GM21360 (cell line): ENCODE measurements around the gene RGS21.
"Not testable (repeated sequence)": the region's sequence is repeated elsewhere in the genome, so short reads cannot be mapped to it uniquely, and the experiment has no call there.

Experiments
- ATAC-seq: cut with Tn5 transposase; IDR thresholded peaks from one replicate; pipeline ENCODE4 v1.9.1; 2021; ENCODE audit warnings: mild to moderate bottlenecking, moderate library complexity; ENCODE audit not compliant: unreplicated experiment

Gene RGS21, protein sequence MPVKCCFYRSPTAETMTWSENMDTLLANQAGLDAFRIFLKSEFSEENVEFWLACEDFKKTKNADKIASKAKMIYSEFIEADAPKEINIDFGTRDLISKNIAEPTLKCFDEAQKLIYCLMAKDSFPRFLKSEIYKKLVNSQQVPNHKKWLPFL

GRCh38 chr1:192316942-192317450, at the start of gene RGS21:
Gene RGS21 (plus strand): TSS chr1:192316992. CDS start chr1:192343037, 26,045 bp downstream.
- ATAC-seq = no peak

GRCh38 chr1:192268468-192269052, 48.2 kb upstream of the RGS21 start:
- no peak for ATAC-seq

- no peak for ATAC-seq
These were observed 46.4 kb upstream of the RGS21 start for GRCh38 chr1:192270398-192270797.

DNA sequence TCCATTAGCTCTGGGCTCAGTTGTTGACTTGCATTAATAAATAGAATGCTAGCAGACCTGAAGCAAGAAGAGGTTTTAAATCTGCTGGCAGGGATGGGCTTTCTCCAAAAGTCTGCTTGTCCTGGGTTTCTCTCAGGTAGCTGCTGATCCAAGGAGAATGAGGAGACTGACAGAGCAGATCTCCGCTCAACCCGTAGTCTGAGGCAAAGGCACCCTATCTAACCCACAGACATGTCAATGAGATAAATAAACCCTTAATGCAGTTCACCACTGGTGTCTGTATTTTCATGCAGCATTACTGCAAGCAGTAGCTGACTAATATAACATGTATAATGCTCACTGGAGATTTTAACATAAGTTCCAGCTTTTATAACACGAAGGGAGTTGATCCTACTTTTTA, 44.1 kb upstream of the RGS21 start:
- ATAC-seq = no peak

DNA sequence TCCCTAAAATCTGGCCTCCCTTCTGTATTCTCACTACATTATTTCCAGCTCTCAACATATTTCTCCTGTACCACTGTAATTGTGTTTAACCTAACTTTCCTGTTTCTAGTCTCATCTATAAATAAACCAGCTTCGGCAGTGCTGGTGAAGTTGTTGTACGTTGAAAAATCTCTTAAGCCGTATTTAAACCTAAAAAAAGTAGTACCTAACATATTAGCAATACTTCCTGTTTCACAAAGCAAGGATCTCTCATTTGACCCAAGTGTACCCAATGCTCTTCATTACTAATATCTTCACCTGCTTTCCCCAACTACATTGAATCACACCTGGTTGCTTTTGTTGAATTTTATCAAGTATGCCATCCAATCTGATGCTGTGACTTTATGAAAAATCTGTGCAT, 42.2 kb upstream of the RGS21 start:
- ATAC-seq = no peak

DNA sequence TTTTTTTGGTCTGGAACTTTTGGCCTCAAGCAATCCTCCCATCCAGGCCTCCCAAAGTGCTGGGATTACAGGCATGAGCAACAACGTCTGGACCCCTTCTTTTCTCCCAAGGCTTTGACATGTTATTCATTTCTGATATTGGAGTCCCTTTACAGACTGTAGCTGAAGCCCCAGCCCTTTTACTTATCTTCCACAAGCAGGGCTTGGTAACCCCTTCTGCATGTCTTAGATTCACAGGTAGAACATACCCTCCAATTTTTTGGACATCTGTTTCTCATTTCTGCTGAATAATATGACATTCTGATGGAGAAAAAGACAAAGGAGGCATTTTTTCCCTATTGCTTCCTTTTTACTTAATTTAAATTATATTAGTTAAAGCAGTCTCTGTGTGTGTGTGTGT, 39.2 kb upstream of the RGS21 start:
- no peak for ATAC-seq

DNA sequence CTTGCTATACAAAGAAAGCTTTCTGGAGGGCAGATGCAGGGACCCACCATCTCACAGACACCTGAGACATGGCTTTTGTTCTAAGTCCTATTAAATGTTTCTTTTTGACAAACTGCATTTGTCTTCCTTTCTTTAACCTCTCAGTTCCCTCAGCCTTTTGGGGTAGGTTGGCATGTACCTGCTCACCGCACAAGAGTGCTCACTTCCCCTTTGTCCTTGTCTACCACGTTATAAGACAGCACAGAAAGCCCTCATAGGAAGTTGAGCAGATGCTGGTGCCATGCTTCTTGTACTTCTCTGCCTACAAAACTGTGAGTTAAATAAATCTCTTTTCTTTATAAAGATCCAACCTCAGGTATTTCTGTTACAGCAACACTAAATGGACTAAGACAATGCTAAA, 31.9 kb upstream of the RGS21 start:
- peak; percentile 51 for ATAC-seq

DNA sequence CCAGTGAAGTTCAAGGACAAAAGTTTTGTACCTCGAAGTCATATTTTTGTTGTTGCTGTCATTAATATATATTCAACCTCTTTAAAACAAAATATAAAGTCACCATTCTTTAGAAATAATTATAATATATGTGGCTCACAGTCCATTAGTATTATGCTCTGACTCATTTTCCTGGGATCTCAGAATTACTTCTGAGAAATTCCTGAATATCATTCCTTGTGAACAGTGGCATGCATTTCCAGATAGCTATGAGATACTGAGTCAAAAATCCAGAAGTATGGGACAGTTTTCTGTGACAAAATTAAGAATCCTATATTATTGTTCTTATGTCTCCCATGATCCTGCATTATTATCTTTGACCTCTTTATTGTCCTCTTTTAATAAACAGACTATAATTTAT, 13.8 kb upstream of the RGS21 start:
- ATAC-seq = no peak

GRCh38 chr1:192308314-192308713, 8.5 kb upstream of the RGS21 start:
- not testable (repeated sequence) for ATAC-seq

GRCh38 chr1:192311281-192311680, 5.5 kb upstream of the RGS21 start:
- no peak for ATAC-seq

- ATAC-seq = no peak
These were observed 11.2 kb downstream of the RGS21 start for GRCh38 chr1:192327997-192328396.

DNA sequence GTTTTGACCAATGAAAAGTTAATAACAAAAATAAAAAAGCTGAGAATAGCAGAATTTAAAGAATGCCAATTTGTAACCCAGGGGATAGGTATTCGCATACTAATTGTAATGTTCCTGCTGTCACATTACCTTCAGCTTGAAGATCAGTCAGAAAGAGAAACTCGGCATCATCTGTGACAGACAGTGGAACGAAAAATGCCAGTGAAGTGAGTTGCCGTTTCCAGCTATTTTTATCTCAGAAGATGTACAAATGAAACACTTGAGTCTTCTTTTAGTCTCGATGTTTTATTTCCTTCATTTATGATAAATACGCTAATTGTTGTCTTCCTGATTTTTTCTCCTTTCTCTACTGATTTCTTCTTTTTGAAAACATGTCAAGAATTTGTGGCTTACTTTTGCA, 26.1 kb downstream of the RGS21 start:
- no peak for ATAC-seq

DNA sequence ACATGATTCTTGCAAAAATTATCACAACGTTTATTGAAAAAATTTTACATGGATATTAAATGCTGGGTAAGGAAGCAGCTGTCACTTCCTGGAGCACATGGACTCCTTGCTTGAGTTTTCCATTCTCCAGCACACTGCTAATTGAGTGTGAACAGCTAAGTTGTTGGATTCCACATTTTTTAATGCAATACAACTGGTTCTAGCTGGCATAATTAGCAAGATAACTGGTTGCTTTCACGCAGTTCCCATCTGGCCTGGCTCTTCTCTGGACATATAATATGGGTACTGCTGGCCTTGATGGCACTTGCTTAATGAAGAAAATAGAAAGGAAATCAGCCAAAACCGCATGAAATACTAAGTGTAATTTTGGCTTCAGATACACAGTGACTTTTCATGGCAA, 26.6 kb downstream of the RGS21 start:
- ATAC-seq = no peak

DNA sequence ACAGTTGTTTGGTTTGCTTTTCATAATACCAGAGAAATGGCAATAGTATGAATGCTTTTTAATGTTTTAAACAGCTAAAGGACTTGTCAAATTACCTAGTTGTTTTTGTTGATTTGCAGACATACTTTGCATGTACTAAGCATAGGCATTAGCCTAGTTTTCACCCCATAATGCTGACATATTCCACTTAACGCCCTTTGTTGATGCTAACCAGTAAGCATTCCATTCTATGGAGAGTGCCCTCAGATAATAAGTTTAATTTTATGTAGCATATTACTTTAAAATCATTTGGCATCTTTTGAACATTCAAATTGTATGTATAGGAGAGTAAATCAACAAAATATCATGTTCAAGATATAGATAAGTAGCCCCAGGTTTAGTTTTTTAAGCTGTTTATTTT, 32.5 kb downstream of the RGS21 start:
- no peak for ATAC-seq

DNA sequence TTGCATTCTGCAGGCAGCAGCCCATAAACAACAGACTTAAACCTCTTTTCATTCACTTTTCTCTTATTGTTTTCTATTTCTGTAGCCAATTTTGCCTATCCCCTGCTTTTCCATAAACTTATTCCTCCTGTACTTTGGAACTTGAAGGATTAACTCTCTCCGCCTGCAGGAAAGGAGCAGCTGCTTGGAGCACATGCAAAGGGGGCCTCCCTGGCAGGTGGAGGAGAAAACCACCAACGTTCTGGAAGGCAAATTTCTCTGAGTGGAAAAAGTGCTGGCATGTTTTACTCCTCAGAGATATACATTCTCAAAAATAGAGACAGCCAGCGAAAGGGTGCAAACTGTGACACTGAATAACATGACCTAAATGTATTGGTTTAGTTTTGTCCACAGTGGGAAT, 33.6 kb downstream of the RGS21 start:
- ATAC-seq = no peak

- no peak for ATAC-seq
These were observed 34.8 kb downstream of the RGS21 start for GRCh38 chr1:192351550-192351949.

- no peak for ATAC-seq
These were observed 41.1 kb downstream of the RGS21 start for GRCh38 chr1:192357924-192358323.

- ATAC-seq = no peak
These were observed 41.6 kb downstream of the RGS21 start for GRCh38 chr1:192358402-192358801.

DNA sequence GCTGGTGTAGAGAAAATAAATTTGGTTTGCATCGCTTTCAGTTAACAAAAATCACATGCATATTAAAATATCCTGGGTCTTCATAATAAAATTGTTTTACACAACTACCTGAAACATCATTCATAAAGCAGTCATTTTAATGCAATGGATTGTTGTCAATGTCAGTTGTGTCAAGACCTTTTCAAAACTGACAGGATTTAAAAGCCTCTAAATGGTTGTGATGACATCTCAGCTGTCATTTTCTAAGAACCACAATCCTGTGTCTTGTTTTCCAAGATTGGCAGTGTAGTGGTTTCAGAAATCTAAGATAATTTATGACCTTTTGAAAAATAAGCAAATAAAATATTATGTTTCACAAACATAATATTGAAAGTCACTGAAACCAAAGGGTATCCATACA, 42.0 kb downstream of the RGS21 start:
- no peak for ATAC-seq

GRCh38 chr1:192363177-192363576, 46.4 kb downstream of the RGS21 start:
- ATAC-seq = peak; percentile 60

DNA sequence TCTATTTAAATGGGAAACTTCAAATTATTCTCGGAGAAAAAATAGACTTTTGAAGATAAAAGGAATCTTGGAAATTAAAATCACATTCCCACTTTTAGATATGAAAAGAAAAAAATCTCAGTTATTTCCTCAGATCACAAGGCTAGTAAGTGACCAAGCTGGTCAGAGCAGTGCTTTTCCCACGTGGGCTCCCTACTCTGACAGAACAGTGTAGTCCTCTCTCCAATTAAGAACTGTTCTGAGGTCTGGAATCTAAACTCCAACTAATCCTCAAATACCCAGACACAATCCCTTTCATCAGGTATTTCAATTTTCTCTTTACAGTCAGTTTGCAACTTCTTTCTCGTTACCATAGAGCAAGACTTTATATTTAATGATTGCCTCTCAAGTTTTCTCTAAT, 50.6 kb downstream of the RGS21 start:
- ATAC-seq = no peak

GRCh38 chr1:192375306-192375705, 58.5 kb downstream of the RGS21 start:
- no peak for ATAC-seq

GRCh38 chr1:192376374-192376773, 59.6 kb downstream of the RGS21 start:
- ATAC-seq = no peak
